Fibroblast of mammary gland (primary cell): ENCODE data around the gene HEATR1.
A peak's percentile ranks its signal among the peaks of the same experiment; 100 is the strongest.

ENCODE experiments used
- DNase-seq: peaks from one replicate; pipeline ENCODE4 v3.0.0-alpha.2; 2010; ENCODE audit warnings: low read depth
- H3K4me3 ChIP-seq: 2 replicates; pipeline ENCODE4 v1.5.1; 2011; ENCODE audit warnings: low read depth, mild to moderate bottlenecking, low read length, moderate library complexity; ENCODE audit not compliant: control insufficient read depth
- CTCF ChIP-seq: conservative IDR thresholded peaks from 2 replicates; pipeline ENCODE4 v1.5.1; 2011; ENCODE audit warnings: low read depth, low read length, inconsistent platforms; ENCODE audit not compliant: control insufficient read depth, insufficient read depth

HEATR1 gene

GRCh38 chr1:236523704-236524141, 80.6 kb downstream of the HEATR1 start, which contains the start of gene LGALS8:
Gene LGALS8 (plus strand): TSS chr1:236523982. CDS start chr1:236526071, 2,089 bp downstream.
- no peak for TF ChIP-seq CTCF
- H3K4me3 ChIP-seq, result peak within 1 kb of the TSS; percentile 97
- peak; percentile 82 for DNase-seq

- DNase-seq, result no peak
- no peak for TF ChIP-seq CTCF
- H3K4me3 ChIP-seq, result peak overlapping the region; percentile 97
Measured at GRCh38 chr1:236522937-236523703, 81.2 kb downstream of the HEATR1 start.

GRCh38 chr1:236520445-236521005, 83.8 kb downstream of the HEATR1 start:
- no peak for TF ChIP-seq CTCF
- H3K4me3 ChIP-seq, result no peak overlapping the region
- DNase-seq, result no peak

- no peak for DNase-seq
- no peak overlapping the region for H3K4me3 ChIP-seq
- TF ChIP-seq CTCF, result no peak
Measured at GRCh38 chr1:236518322-236518721, 86.0 kb downstream of the HEATR1 start.

GRCh38 chr1:236516929-236517704, 87.2 kb downstream of the HEATR1 start:
- DNase-seq, result no peak
- no peak overlapping the region for H3K4me3 ChIP-seq
- TF ChIP-seq CTCF, result no peak

DNA sequence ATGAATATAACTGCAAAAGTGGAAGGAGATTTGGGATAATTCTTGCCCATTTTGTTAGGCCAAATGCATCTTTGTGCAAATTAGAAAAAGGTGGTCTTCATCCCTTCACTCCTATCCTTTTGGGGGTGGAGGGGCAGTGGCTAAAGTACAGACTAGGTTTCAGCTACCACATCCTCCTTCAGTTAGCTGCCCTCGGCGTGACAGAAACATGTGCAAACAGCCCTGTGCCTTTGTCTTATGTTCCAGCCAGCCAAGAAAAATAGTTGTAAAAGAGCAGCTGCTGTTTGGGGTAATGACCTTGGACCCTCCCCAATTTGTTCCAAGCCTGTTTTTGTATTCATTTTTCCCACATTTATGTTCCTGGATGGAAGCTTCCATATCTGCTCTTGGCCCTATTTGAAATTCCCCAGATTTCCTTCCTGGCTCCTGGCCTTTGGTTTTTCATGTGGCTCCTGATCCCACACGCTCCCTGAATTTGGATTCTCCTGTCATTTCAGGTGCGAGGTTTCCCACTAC, 88.8 kb downstream of the HEATR1 start:
- DNase-seq, result no peak
- H3K4me3 ChIP-seq, result no peak overlapping the region
- no peak for TF ChIP-seq CTCF
